Activated CD4-positive, alpha-beta T cell treated with anti-CD3 and anti-CD28 coated beads, Interleukin-2, amount 50 U/mL, for 16 hours (primary cell): ENCODE measurements around the gene CDK10.
A peak's percentile ranks its signal among the peaks of the same experiment; 100 is the strongest.
"Not testable (repeated sequence)": the region's sequence is repeated elsewhere in the genome, so short reads cannot be mapped to it uniquely, and the experiment has no call there.

Experiments
- DNase-seq: peaks from one replicate; pipeline ENCODE4 v3.0.0-alpha.2; 2020

CDK10 gene

GRCh38 chr16:89686520-89687091, at the start of gene CDK10:
Gene CDK10 (plus strand): TSS chr16:89686689. CDS start chr16:89686711, 22 bp downstream.
- DNase-seq: peak; percentile 93

GRCh38 chr16:89637379-89637778, 49.1 kb upstream of the CDK10 start:
- no peak for DNase-seq

- DNase-seq: no peak
These were observed 48.0 kb upstream of the CDK10 start for GRCh38 chr16:89638455-89638854.

GRCh38 chr16:89639385-89639784, 47.1 kb upstream of the CDK10 start:
- DNase-seq: no peak

GRCh38 chr16:89641458-89642119, 44.9 kb upstream of the CDK10 start:
- no peak for DNase-seq

- no peak for DNase-seq
These were observed 43.9 kb upstream of the CDK10 start for GRCh38 chr16:89642574-89642973.

- DNase-seq: no peak
These were observed 42.7 kb upstream of the CDK10 start for GRCh38 chr16:89643769-89644300.

GRCh38 chr16:89645122-89645521, 41.4 kb upstream of the CDK10 start:
- no peak for DNase-seq

- DNase-seq: no peak
These were observed 40.2 kb upstream of the CDK10 start for GRCh38 chr16:89646270-89646669.

GRCh38 chr16:89646906-89647305, 39.6 kb upstream of the CDK10 start:
- DNase-seq: no peak

- DNase-seq: no peak
These were observed 34.9 kb upstream of the CDK10 start for GRCh38 chr16:89651584-89651983.

- no peak for DNase-seq
These were observed 32.7 kb upstream of the CDK10 start for GRCh38 chr16:89653656-89654295.

GRCh38 chr16:89655062-89655643, 31.3 kb upstream of the CDK10 start:
- DNase-seq: no peak

GRCh38 chr16:89656435-89657121, 29.9 kb upstream of the CDK10 start:
- no peak for DNase-seq

- peak; percentile 93 for DNase-seq
These were observed 28.9 kb upstream of the CDK10 start, which contains the start of the genes CHMP1A and SPATA33 for GRCh38 chr16:89657442-89658220. Gene CHMP1A (minus strand): TSS chr16:89657708. CDS start chr16:89657588, 120 bp downstream. Gene SPATA33 (plus strand): TSS chr16:89657836. CDS start chr16:89657912, 76 bp downstream.

GRCh38 chr16:89658221-89658879, 28.1 kb upstream of the CDK10 start:
- DNase-seq: peak; percentile 15

GRCh38 chr16:89660146-89660545, 26.3 kb upstream of the CDK10 start:
- DNase-seq: no peak

- no peak for DNase-seq
These were observed 25.3 kb upstream of the CDK10 start for GRCh38 chr16:89661215-89661614.

GRCh38 chr16:89664238-89664637, 22.3 kb upstream of the CDK10 start:
- not testable (repeated sequence) for DNase-seq

- DNase-seq: peak; percentile 30
These were observed 19.5 kb upstream of the CDK10 start for GRCh38 chr16:89667000-89667399.

- DNase-seq: no peak
These were observed 18.9 kb upstream of the CDK10 start for GRCh38 chr16:89667633-89668032.

- DNase-seq: no peak
These were observed 17.7 kb upstream of the CDK10 start for GRCh38 chr16:89668790-89669158.
